Mammary epithelial cell (primary cell): ENCODE data around the gene TSC2.

Source experiments
- CTCF ChIP-seq, 2 donors: IDR thresholded peaks in 1 of 2; conservative IDR thresholded peaks in 1 of 2; 2 replicates each; pipeline ENCODE4 v1.5.1; 2011 to 2012; ENCODE audit warnings: inconsistent platforms in 2 of 2, low read length in 2 of 2, mild to moderate bottlenecking in 2 of 2, control low read depth in 1 of 2, low read depth in 1 of 2; ENCODE audit not compliant: insufficient read depth in 1 of 2; ENCODE audit errors: extremely low read depth in 1 of 2
- EZH2 ChIP-seq: IDR thresholded peaks from 2 replicates; pipeline ENCODE4 v1.6.1; 2012; ENCODE audit warnings: low read length, inconsistent platforms, borderline replicate concordance

- TF ChIP-seq CTCF (conservative IDR thresholded peaks at IDR 0.05 in 1 of 2, IDR thresholded peaks at IDR 0.05 in 1 of 2; ENCODE audit: extremely low read depth in 1 of 2, insufficient read depth in 1 of 2, low read depth in 1 of 2, low read length in 2 of 2) (no peak), EZH2 (no peak)
Measured at GRCh38 chr16:2066139-2066538, 18.4 kb downstream of the TSC2 start.
